K562 (cell line): ENCODE measurements around the gene PGPEP1. TPM values are rescaled to one million over a fixed set of nuclear protein-coding genes. Genes with fewer than 3 reads are reported as not detected.

Experiments used
- ATAC-seq: fragments of 200-7000 bp; cut with Tn5 transposase; 3 replicates; pipeline ENCODE4 v1.9.1; 2020; ENCODE audit warnings: moderate library complexity
- BruUV-seq: library from RNA; stranded (reverse); fragments of 400-500 nt; replicated peaks from 2 replicates; lab custom pipeline; 2021; lab: Mats Ljungman, UMichigan
- CTCF ChIA-PET: fragments of 300-600 bp; formaldehyde crosslinking; extraction: SDS; loops from one replicate; lab custom pipeline; 2021; ENCODE audit warnings: low intra/inter-chr PET ratio; lab: Yijun Ruan, JAX
- POLR2A ChIA-PET: fragments of 300-600, 350-650 bp; sonication (Branson Sonifier 250); formaldehyde crosslinking; extraction: SDS; loops from one replicate; lab custom pipeline; 2021; ENCODE audit warnings: antibody characterized with exemption, inconsistent platforms; lab: Yijun Ruan, JAX
- DNase-seq, 4 experiments: peaks; one replicate each; pipeline versions ENCODE4 v3.0.0 to v3.0.0-alpha.2; 2011 to 2018; ENCODE audit warnings: low spot score in 3 of 4, mixed read lengths in 3 of 4; ENCODE audit errors: extremely low read depth in 1 of 4
- FAIRE-seq: peaks from 2 replicates; lab custom pipeline; 2011; peaks lifted over from hg19 to GRCh38; lab: Jason Lieb, UNC
- H2AFZ ChIP-seq: 2 replicates; pipeline ENCODE4 v1.6.0; 2011; ENCODE audit warnings: low read depth, low read length, control low read depth, inconsistent platforms
- H3K27ac ChIP-seq: fragments of 200-600 bp; 3 replicates; pipeline ENCODE4 v1.8.0; 2011; ENCODE audit warnings: low read depth, mild to moderate bottlenecking, control low read depth, inconsistent platforms, low read length, moderate library complexity, mixed read lengths; ENCODE audit errors: extremely low read depth
- H3K27me3 ChIP-seq, 2 experiments: fragments of 300-600 bp in 1 of 2; 2 replicates in 1 of 2; 3 replicates in 1 of 2; pipeline versions ENCODE4 v1.6.0 to v1.8.0; 2011; ENCODE audit warnings: inconsistent platforms in 2 of 2, low read length in 2 of 2, mild to moderate bottlenecking in 1 of 2, mixed read lengths in 1 of 2, moderate library complexity in 1 of 2; ENCODE audit not compliant: control insufficient read depth in 2 of 2, insufficient read depth in 2 of 2
- H3K36me3 ChIP-seq: fragments of 300-600 bp; 3 replicates; pipeline ENCODE4 v1.8.0; 2011; ENCODE audit warnings: mild to moderate bottlenecking, low read length, inconsistent platforms; ENCODE audit not compliant: control insufficient read depth, insufficient read depth
- H3K4me1 ChIP-seq, 2 experiments: fragments of 200-600 bp in 1 of 2; replicated peaks in 1 of 2; 2 replicates in 1 of 2; 3 replicates in 1 of 2; pipeline versions ENCODE4 v1.5.1 to v1.8.0; 2011; ENCODE audit warnings: inconsistent platforms in 2 of 2, low read length in 2 of 2, mild to moderate bottlenecking in 1 of 2, mixed read lengths in 1 of 2, moderate library complexity in 1 of 2; ENCODE audit not compliant: control insufficient read depth in 2 of 2, insufficient read depth in 2 of 2
- H3K4me2 ChIP-seq: 2 replicates; pipeline ENCODE4 v1.6.1; 2011; ENCODE audit warnings: low read length, control low read depth, inconsistent platforms, mixed read lengths; ENCODE audit not compliant: insufficient read depth
- H3K4me3 ChIP-seq: fragments of 200-600 bp; sonication (generic), shearing (Covaris generic); 2 replicates; pipeline ENCODE4 v1.5.1; 2016; ENCODE audit warnings: control low read depth, inconsistent platforms
- H3K79me2 ChIP-seq: fragments of 200-600 bp; 3 replicates; pipeline ENCODE4 v1.8.0; 2011; ENCODE audit warnings: low read length, inconsistent platforms; ENCODE audit not compliant: control insufficient read depth, insufficient read depth
- H3K9ac ChIP-seq, 2 experiments: 2 replicates each; pipeline versions ENCODE4 v1.6.0 to v1.6.1; 2011; ENCODE audit warnings: low read depth in 2 of 2, low read length in 2 of 2, control low read depth in 1 of 2, inconsistent platforms in 1 of 2, mild to moderate bottlenecking in 1 of 2, mixed read lengths in 1 of 2; ENCODE audit not compliant: insufficient read depth in 1 of 2
- H3K9me1 ChIP-seq: one replicate; pipeline ENCODE4 v1.6.0; 2011; ENCODE audit warnings: inconsistent platforms, mild to moderate bottlenecking, low read length, moderate library complexity; ENCODE audit not compliant: control insufficient read depth, insufficient read depth
- H3K9me3 ChIP-seq: replicated peaks from 2 replicates; pipeline ENCODE4 v1.5.1; 2011; ENCODE audit warnings: low read depth, low read length, inconsistent platforms; ENCODE audit not compliant: control insufficient read depth, insufficient read depth
- H4K20me1 ChIP-seq: replicated peaks from 2 replicates; pipeline ENCODE4 v1.6.1; 2011; ENCODE audit warnings: low read length, inconsistent platforms, mixed read lengths; ENCODE audit not compliant: control insufficient read depth, insufficient read depth
- BCLAF1 ChIP-seq, 2 experiments: fragments of 450-650 bp in 1 of 2; IDR thresholded peaks; 2 replicates each; pipeline ENCODE4 v1.6.1; 2011 to 2017; ENCODE audit warnings: low read depth in 2 of 2, antibody characterized with exemption in 1 of 2, borderline replicate concordance in 1 of 2, low read length in 1 of 2, mild to moderate bottlenecking in 1 of 2, mixed read lengths in 1 of 2; ENCODE audit not compliant: control insufficient read depth in 1 of 2
- C11orf30 ChIP-seq: fragments of 450-650 bp; IDR thresholded peaks from 2 replicates; pipeline ENCODE4 v1.6.1; 2016; ENCODE audit warnings: low read depth, mild to moderate bottlenecking
- CXXC5 ChIP-seq: fragments of 250-450 bp; sonication (Bioruptor Pico); IDR thresholded peaks from 2 replicates; pipeline ENCODE4 v1.8.0; 2022; ENCODE audit warnings: inconsistent platforms, mild to moderate bottlenecking, moderate library complexity
- ESRRA ChIP-seq: fragments of 450-650 bp; IDR thresholded peaks from 2 replicates; pipeline ENCODE4 v1.6.1; 2014; ENCODE audit warnings: low read depth, mild to moderate bottlenecking, moderate library complexity, borderline replicate concordance
- ETV5 ChIP-seq: sonication (generic); formaldehyde crosslinking; IDR thresholded peaks from 2 replicates; pipeline ENCODE4 v1.4.0; 2020; ENCODE audit warnings: low read depth, mild to moderate bottlenecking, missing genetic modification reagents
- FOXO4 ChIP-seq: fragments of 450-650 bp; formaldehyde crosslinking; IDR thresholded peaks from 2 replicates; pipeline ENCODE4 v1.4.0; 2020; ENCODE audit warnings: mild to moderate bottlenecking, moderate library complexity
- JUND ChIP-seq, 2 experiments: IDR thresholded peaks; 2 replicates in 1 of 2; 3 replicates in 1 of 2; pipeline ENCODE4 v1.6.1; 2011; ENCODE audit warnings: borderline replicate concordance in 2 of 2, low read depth in 2 of 2, low read length in 2 of 2, improper control_type of control experiment in 1 of 2, missing biosample characterization in 1 of 2, missing genetic modification characterization in 1 of 2, missing genetic modification reagents in 1 of 2
- KDM1A ChIP-seq, 2 experiments: fragments of 450-650 bp; IDR thresholded peaks; 2 replicates each; pipeline ENCODE4 v1.6.1; 2016; ENCODE audit warnings: mild to moderate bottlenecking in 2 of 2
- MAFG ChIP-seq: fragments of 450-650 bp; conservative IDR thresholded peaks from 2 replicates; pipeline ENCODE4 v1.6.1; 2016; ENCODE audit warnings: missing genetic modification characterization, missing compliant biosample characterization
- MTA1 ChIP-seq: fragments of 450-650 bp; IDR thresholded peaks from 2 replicates; pipeline ENCODE4 v1.6.1; 2017; ENCODE audit warnings: borderline replicate concordance
- NONO ChIP-seq, 2 experiments: fragments of 200-400 bp in 1 of 2; fragments of 450-650 bp in 1 of 2; formaldehyde crosslinking in 1 of 2; IDR thresholded peaks; 2 replicates each; pipeline ENCODE4 v1.6.1; 2017; ENCODE audit warnings: low read depth in 2 of 2, mild to moderate bottlenecking in 2 of 2, moderate library complexity in 2 of 2, low read length in 1 of 2
- RCOR1 ChIP-seq, 2 experiments: IDR thresholded peaks; 2 replicates each; pipeline ENCODE4 v1.6.1; 2012; ENCODE audit warnings: low read depth in 2 of 2, low read length in 2 of 2, borderline replicate concordance in 1 of 2, improper control_type of control experiment in 1 of 2
- SAFB2 ChIP-seq: fragments of 200-400 bp; formaldehyde crosslinking; IDR thresholded peaks from 2 replicates; pipeline ENCODE4 v1.6.1; 2018; ENCODE audit warnings: borderline replicate concordance, low read length, low read depth, moderate library complexity; ENCODE audit not compliant: severe bottlenecking
- SRF ChIP-seq, 2 experiments: fragments of 250-450, 450-650 bp in 1 of 2; sonication (Bioruptor Pico) in 1 of 2; sonication (generic) in 1 of 2; formaldehyde crosslinking; IDR thresholded peaks; 2 replicates each; pipeline versions ENCODE4 v1.5.0 to v1.5.1; 2020 to 2022; ENCODE audit warnings: mild to moderate bottlenecking in 1 of 2, missing genetic modification reagents in 1 of 2
- YY1 ChIP-seq, 3 experiments: IDR thresholded peaks; 2 replicates each; pipeline ENCODE4 v1.6.1; 2011; ENCODE audit warnings: low read length in 2 of 3, mild to moderate bottlenecking in 2 of 3, moderate library complexity in 2 of 3, borderline replicate concordance in 1 of 3, control low read depth in 1 of 3, low read depth in 1 of 3; ENCODE audit not compliant: insufficient read depth in 3 of 3, insufficient replicate concordance in 2 of 3, control insufficient read depth in 1 of 3, insufficient read length in 1 of 3; ENCODE audit errors: extremely low read depth in 1 of 3
- ZNF316 ChIP-seq: fragments of 450-650 bp; IDR thresholded peaks from 2 replicates; pipeline ENCODE4 v1.6.1; 2016
- ZNF444 ChIP-seq: fragments of 250-450 bp; sonication (Bioruptor Pico); IDR thresholded peaks from 2 replicates; pipeline ENCODE4 v1.4.0; 2020; ENCODE audit warnings: mild to moderate bottlenecking, moderate library complexity
- WGBS: fragments of 100-300 bp; shearing (Covaris generic); methylation state at CpG from one replicate; pipeline ENCODE4 v1.1.6; 2016; ENCODE audit warnings: low coverage, mixed read lengths; ENCODE audit not compliant: insufficient coverage; ENCODE audit errors: missing lambda C conversion rate; 5-methylcytosine and 5-hydroxymethylcytosine counted together
- in situ Hi-C: fragments of 300-500 bp; cut with MboI; formaldehyde crosslinking; loops from 4 replicates; pipeline ENCODE4 v1.15.0; 2018; ENCODE audit warnings: inconsistent platforms, mixed read lengths
- intact Hi-C: fragments of 100-400 bp; cut with micrococcal nuclease; formaldehyde crosslinking; loops from 2 replicates; pipeline ENCODE4 v1.14.2; 2022
- polyA plus RNA-seq, 8 experiments: library from polyadenylated mRNA; depleted of rRNA in 4 of 8; stranded (reverse) in 5 of 8; unstranded in 3 of 8; fragments of >200 nt; fragmentation: Nextera tagmentation in 2 of 8; fragmentation: Illumina TruSeq in 1 of 8; extraction: Ambion mirVana in 2 of 8; extraction: Trizol in 1 of 8; gene quantifications; 2 replicates each; pipeline versions ENCODE4 v1.2.1 to v1.2.3, GENCODE V29; 2011 to 2014; ENCODE audit warnings: inconsistent platforms in 1 of 8, missing spikeins in 1 of 8
- total RNA-seq, 7 experiments: library from RNA; depleted of rRNA in 6 of 7; stranded (reverse); fragments of >200 nt in 6 of 7; fragmentation: Illumina TruSeq in 2 of 7; extraction: Trizol in 2 of 7; gene quantifications; 2 replicates each; pipeline versions ENCODE4 v1.2.1 to v1.2.3, GENCODE V29; 2011 to 2021; ENCODE audit warnings: low replicate concordance in 1 of 7

Gene PGPEP1
- total and polyA plus RNA-seq, 9 of the 15 experiments (the other 6 are each of a cell fraction or from before 2014, with no cell fraction given), result 10.0 to 69.6 (median 33.5) TPM

- Histone ChIP-seq H3K4me2 (0 out of 2 replicates have a peak overlapping the region, but pooled peaks have one; percentile 100), H3K9me3 (no peaks in the 10 kb centered on the region), H3K4me1 (peaks cover 33 to 56% of the 10 kb centered on the region in 2 experiments), H3K27me3 (no peaks in the 10 kb centered on the region), H4K20me1 (no peaks in the 10 kb centered on the region), H3K4me3 (no peak overlapping the region), H2AFZ (no peak overlapping the region), H3K9me1 (no peaks in the 10 kb centered on the region), H3K27ac (no peak overlapping the region), H3K36me3 (no peaks in the 10 kb centered on the region), H3K79me2 (peaks cover 19% of the 10 kb centered on the region; the same call in 2 of the 3 replicates), H3K9ac (peak overlapping the region; percentile 98 to 99; a peak in 3 of 4 replicates)
- BruUV-seq, result no TSS peak
- DNase-seq, result peak in 2 of 4 experiments; percentile 15 to 31
- ATAC-seq, result no peak
- no peak for FAIRE-seq
- WGBS, result 73% methylated on average over 9 of the region's 9 CpGs
- POLR2A ChIA-PET, result no interaction called here
- in situ Hi-C loops, result no loop called here
- CTCF ChIA-PET, result no interaction called here
- intact Hi-C loops, result no loop called here
- peak in 1 of 2 experiments; percentile 71; a peak in 2 of 4 replicates for TF ChIP-seq RCOR1 (IDR thresholded peaks at IDR 0.05; ENCODE audit: borderline replicate concordance in 1 of 2, low read depth in 2 of 2, low read length in 2 of 2)
- TF ChIP-seq MAFG (tag), result peak; percentile 52
- TF ChIP-seq JUND (IDR thresholded peaks at IDR 0.05; ENCODE audit: borderline replicate concordance, low read depth, low read length), result 0 out of 2 replicates have a peak, but pooled peaks have one; percentile 16
- no peak for TF ChIP-seq JUND (tag; IDR thresholded peaks at IDR 0.05; ENCODE audit: borderline replicate concordance, low read depth, low read length)
- TF ChIP-seq C11orf30, result peak; percentile 88
- TF ChIP-seq BCLAF1 (IDR thresholded peaks at IDR 0.05; ENCODE audit: borderline replicate concordance in 1 of 2, control insufficient read depth in 1 of 2, low read depth in 2 of 2, low read length in 1 of 2), result no peak
- no peak for TF ChIP-seq SAFB2
- no peak for TF ChIP-seq SRF (CRISPR knock-in tag; IDR thresholded peaks at IDR 0.05)
- TF ChIP-seq FOXO4 (CRISPR knock-in tag), result no peak
- peak; percentile 90 for TF ChIP-seq ZNF316
- TF ChIP-seq CXXC5 (CRISPR knock-in tag), result no peak
- TF ChIP-seq NONO (IDR thresholded peaks at IDR 0.05; ENCODE audit: low read depth in 2 of 2, low read length in 1 of 2), result no peak
- TF ChIP-seq ESRRA, result no peak
- peak in 1 of 2 experiments; percentile 43; a peak in 2 of 4 replicates for TF ChIP-seq KDM1A (IDR thresholded peaks at IDR 0.05)
- no peak for TF ChIP-seq ZNF444 (CRISPR knock-in tag)
- no peak for TF ChIP-seq MTA1
- no peak for TF ChIP-seq ETV5 (CRISPR knock-in tag)
- no peak for TF ChIP-seq YY1 (IDR thresholded peaks at IDR 0.05; ENCODE audit: borderline replicate concordance in 1 of 3, control insufficient read depth in 1 of 3, extremely low read depth in 1 of 3, insufficient read depth in 3 of 3, insufficient read length in 1 of 3, insufficient replicate concordance in 2 of 3, low read depth in 1 of 3, low read length in 2 of 3)
These were observed 45.9 kb upstream of the PGPEP1 start for GRCh38 chr19:18294467-18294864.
